Gastrocnemius medialis (tissue), 4 donors: ENCODE measurements around the gene SP100.
"Not testable (repeated sequence)": the region's sequence is repeated elsewhere in the genome, so short reads cannot be mapped to it uniquely, and the experiment has no call there.

Experiments used
- POLR2A ChIP-seq, 2 donors: fragments of 450-650 bp; IDR thresholded peaks; one replicate each; pipeline ENCODE4 v1.6.1; 2017; ENCODE audit warnings: antibody characterized with exemption in 2 of 2, mild to moderate bottlenecking in 2 of 2, moderate library complexity in 2 of 2
- TF ChIP-seq, protein P1 (sequence below), 5 experiments: fragments of 450-650 bp in 3 of 5; fragments of 200-600 bp in 2 of 5; sonication (generic) in 2 of 5; IDR thresholded peaks in 4 of 5; conservative IDR thresholded peaks in 1 of 5; 1 replicate in 4 of 5; 2 replicates in 1 of 5; pipeline ENCODE4 v1.5.1; 2016 to 2019; ENCODE audit warnings: antibody characterized with exemption in 5 of 5, mild to moderate bottlenecking in 3 of 5, moderate library complexity in 3 of 5

DNA sequence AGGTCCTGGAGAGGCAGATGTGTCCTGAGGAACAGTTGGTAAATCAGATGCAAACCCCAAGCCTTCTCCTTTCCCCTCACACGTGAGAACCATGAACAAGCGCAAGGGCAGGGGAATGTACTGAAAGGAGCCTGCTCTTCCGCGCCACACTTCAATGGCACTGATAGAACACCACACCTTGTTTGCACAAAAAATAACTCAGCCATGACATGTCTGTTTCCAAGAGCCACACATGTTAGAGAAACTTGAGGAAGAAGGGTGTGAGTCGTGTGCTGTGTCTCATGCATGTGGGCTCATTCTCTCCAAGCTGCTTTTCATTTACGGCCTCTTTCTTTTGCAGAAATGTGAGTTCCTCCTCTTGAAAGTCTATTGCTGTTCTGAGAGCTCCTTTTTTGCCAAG, 15.0 kb upstream of the SP100 start:
- not testable (repeated sequence) for TF ChIP-seq POLR2A (IDR thresholded peaks at IDR 0.05)
- TF ChIP-seq, protein P1, sequence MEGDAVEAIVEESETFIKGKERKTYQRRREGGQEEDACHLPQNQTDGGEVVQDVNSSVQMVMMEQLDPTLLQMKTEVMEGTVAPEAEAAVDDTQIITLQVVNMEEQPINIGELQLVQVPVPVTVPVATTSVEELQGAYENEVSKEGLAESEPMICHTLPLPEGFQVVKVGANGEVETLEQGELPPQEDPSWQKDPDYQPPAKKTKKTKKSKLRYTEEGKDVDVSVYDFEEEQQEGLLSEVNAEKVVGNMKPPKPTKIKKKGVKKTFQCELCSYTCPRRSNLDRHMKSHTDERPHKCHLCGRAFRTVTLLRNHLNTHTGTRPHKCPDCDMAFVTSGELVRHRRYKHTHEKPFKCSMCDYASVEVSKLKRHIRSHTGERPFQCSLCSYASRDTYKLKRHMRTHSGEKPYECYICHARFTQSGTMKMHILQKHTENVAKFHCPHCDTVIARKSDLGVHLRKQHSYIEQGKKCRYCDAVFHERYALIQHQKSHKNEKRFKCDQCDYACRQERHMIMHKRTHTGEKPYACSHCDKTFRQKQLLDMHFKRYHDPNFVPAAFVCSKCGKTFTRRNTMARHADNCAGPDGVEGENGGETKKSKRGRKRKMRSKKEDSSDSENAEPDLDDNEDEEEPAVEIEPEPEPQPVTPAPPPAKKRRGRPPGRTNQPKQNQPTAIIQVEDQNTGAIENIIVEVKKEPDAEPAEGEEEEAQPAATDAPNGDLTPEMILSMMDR (IDR thresholded peaks at IDR 0.05 in 4 of 5, conservative IDR thresholded peaks at IDR 0.05 in 1 of 5): not testable (repeated sequence)
